GM18502 (cell line): ENCODE results near the gene AGTRAP.
A peak's percentile ranks its signal among the peaks of the same experiment; 100 is the strongest.

ENCODE experiments used
- ATAC-seq: cut with Tn5 transposase; IDR thresholded peaks from one replicate; pipeline ENCODE4 v1.9.1; 2021; ENCODE audit warnings: mild to moderate bottlenecking; ENCODE audit not compliant: unreplicated experiment, poor library complexity

AGTRAP gene, protein sequence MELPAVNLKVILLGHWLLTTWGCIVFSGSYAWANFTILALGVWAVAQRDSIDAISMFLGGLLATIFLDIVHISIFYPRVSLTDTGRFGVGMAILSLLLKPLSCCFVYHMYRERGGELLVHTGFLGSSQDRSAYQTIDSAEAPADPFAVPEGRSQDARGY

DNA sequence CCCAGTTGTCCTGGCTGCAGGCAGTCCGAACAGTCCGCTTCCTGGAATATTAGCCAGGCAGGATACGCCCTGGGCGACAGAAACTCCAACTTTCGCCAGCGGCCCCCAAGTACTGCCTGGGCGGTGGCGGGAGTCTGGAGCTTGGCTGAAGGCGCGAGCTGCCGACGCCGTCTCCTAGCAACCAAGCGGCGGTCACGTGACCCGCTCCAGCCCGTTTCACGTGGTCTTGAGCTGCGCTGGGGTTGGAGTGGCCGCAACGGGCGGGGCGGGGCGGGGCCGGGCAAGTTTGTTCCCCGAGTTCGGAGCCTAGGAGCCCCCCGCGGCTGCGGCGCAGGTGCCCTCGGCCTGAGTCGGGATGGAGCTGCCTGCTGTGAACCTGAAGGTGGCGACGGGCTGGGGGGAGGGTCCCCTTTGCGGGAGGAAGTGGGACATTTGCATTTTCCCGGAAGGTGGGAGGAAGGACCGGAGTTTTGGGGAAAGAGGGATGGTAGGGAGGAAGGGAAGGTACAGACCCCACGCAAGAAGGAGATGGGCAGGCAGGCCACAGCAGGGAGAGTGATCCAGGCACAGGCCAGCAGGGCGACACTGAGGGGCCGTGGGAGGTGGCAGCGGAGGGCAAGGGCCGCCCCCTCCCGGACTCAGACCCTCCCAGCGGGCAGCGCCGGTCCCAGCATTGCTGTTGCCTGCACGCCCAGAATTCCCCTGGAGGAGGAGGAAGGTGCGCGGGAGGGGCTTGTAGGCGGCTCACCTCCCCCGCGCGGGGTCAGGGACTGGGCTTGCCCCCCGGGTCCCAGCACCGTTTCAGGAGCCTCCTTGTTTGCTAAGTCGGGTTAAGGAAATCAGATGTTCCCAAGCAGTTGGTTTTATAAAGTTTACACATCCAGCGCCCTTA, at the start of gene AGTRAP:
AGTRAP (plus strand) TSS at position 283 of the 892 bp plus-strand sequence; CDS start at position 356, 73 bp downstream.
- peak; percentile 67 for ATAC-seq

DNA sequence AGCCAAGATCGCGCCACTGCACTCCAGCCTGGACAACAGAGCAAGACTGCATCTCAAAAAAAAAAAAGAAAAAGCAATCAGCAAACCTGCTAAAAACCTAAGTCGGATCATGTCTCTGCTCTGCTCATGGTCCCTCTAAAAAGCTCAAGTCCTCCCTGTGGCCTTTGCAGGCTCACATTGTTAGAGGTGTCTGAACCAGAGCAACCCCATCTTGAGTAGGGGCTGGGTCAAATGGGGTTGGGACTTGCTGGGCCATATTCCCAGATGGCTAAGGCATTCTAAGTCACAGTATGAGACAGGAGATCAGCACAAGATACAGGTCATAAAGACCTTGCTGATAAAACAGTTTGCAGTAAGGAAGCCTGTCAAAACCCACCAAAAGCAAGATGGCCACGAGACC, 47.4 kb upstream of the AGTRAP start:
- ATAC-seq = no peak

DNA sequence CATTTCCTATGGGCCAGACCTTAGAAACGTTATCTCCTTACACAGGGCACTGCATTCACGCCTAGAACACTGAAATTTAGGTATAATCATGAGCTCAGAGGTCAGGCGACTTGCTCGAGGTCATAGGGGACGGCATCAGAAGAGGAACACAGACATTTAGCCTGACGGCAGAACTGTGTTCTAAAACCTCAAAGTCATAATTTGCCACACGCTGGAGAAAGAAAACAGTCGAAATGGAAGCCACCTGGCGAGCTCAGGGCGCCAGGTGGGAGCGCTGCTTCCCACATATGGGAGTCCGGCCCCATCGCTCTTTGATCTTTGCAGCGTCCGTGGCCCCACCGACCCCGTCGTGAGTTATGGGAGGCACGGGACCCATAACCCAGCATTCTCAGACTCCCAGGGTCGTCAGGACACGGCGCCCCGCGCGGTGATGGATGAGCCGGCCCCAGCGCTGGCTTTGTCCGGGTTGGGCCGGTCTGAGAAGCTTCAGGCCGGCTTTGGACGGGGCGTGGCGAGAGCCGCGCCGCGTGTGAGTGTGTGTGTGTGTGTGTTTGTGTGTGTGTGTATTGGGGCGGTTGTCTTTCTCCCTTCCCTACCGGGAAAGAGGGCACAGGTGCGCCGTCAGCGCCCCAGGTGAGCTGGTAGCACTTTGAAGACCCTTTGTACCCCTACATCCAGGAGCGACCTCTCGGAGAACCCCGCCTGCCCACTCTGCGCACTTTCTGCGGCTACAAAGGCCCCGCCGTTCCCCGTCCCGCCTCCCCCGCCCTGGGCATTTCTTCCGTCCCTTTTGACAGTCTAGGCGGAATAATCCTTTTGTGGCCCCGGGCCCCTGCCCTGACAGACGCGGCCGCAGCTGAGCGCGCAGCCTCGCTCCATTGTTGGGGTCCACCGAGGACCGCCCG, 45.3 kb upstream of the AGTRAP start:
- no peak for ATAC-seq

DNA sequence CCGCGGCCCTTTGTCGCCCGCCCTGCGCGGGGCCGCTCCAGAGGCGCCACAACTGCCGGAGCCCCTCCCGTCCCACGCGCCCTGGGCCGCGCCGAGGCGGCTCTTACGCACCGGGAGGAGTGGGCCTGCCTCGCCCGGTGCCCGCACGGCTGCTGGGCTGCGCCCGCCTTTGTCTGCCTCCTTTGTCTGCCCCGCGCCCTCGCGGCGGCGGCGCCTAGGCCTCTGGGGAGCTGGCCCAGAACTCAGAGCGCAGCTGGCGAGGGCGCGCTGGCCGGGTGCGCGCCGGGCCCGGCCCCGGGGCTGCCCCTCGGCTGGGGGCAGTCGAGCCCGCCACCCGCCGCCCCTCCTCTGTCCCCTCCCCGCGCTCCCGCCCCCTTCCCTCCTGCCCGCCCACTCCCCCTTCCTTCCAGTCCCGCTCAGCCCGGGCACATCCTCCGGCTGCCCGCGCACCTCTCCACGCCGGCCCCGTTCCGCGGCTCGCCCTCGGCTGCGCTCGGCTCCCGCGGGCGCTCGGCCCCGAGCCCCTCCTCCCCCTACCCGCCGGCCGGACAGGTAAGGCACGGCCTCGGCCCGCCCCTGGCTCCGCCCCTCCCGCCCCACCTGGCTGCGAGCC, 44.5 kb upstream of the AGTRAP start, which contains the start of gene DRAXIN:
DRAXIN (plus strand) TSS at position 409 of the 613 bp plus-strand sequence. CDS start 14,549 bp downstream, outside the sequence.
- no peak for ATAC-seq

DNA sequence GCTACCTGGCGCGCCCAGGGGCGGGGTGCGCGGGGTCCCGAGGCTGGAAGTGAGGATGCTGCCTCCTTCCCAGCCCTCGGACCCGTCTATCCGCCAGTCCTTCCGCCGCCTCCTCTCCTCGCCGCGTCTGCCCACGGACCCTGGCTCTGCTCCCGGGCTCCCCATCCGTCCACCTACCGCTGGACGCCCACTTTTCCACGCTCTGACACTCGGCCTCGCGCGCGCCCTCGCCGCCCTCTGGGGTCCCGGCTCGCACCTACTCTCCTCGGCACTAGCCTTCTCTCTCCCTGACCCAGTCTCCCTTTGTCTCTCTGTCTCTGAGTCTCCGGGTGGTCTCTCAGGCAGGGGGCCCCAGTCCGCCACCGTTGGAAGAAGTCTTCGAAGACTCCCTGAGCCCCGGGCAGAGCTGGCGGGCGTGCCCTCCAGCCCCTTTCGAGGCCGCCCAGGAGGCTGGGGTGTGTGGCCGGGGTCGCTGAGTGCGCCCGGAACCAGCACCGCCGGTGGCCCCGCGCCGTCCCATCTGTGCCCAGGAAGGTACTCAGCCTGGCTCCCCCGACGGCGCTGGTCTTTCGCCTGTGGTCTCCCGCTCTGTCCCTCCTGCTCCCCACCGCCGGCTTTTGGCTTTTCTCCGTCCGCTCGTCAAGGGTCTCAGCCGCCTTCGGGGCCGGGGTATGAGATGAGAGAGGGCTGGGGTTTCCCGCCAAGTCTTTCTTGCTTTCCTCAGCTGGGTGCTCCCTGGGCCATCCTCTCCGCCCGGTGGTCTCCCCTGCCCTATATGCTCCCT, 43.8 kb upstream of the AGTRAP start:
- ATAC-seq = no peak

DNA sequence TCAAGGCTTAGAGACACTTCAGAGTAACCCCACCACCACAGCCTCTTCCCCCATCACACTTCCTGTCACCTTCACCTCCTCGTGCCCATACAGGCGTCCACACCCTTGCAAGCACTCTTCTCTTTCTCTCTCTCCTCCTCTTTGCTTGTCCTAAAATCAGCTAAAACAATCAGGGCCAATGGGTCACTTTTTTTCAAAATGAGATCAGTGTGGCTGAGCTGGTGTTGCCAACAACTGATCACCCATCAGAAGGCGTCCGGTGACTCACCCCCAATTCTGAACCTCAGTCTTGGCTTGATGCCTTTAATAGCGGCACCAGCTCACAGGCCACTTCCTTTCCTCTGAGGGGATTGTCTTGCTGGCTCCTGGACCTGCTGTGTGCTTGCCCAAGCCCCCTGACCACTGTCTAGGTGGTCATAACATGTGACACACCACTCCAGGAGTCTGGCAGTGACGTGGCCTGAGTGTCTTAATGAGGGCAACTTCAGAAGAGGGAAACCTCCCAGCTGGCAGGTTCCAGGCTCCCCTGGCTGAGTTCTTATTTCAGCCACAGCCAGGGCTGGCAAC, 42.8 kb upstream of the AGTRAP start:
- ATAC-seq = no peak

DNA sequence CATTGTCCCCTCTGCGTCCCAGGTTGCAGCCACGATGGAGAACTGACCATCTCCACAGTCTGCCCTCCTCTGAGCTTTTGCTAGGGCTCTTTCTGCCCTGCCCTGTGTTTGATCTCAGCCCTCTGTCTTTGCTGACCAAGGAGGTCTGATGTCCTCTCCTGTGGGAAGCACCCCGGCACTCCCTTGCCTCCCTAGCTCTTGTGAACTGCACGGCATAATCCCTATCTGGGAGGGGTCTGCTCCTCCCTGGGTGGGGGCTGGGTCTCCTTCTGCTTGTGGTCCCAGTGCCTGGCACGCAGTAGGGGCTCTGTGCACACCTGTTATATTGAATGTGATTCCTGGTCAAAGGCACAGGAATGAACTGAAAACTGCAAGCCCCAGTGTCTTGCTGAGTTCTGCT, 42.0 kb upstream of the AGTRAP start:
- no peak for ATAC-seq

DNA sequence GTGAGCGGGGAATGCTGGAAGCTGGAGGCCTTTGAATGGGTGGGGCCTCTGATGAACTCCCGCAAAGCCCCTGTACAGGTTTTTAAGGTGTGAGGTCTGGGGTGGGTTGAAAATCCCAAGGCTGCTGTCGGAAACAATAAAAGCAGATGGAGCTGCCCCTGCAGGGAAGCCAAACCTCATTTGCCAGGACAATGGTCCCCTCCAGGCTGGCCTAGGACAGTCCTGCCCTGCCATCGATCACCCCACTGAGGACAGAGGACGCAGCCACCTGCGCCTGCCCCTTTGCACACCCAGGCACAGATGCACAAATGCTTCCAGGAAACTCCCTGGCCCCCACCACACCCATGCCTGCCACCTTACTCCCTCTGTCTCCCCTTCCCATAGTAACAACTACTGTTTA, 40.1 kb upstream of the AGTRAP start:
- no peak for ATAC-seq

DNA sequence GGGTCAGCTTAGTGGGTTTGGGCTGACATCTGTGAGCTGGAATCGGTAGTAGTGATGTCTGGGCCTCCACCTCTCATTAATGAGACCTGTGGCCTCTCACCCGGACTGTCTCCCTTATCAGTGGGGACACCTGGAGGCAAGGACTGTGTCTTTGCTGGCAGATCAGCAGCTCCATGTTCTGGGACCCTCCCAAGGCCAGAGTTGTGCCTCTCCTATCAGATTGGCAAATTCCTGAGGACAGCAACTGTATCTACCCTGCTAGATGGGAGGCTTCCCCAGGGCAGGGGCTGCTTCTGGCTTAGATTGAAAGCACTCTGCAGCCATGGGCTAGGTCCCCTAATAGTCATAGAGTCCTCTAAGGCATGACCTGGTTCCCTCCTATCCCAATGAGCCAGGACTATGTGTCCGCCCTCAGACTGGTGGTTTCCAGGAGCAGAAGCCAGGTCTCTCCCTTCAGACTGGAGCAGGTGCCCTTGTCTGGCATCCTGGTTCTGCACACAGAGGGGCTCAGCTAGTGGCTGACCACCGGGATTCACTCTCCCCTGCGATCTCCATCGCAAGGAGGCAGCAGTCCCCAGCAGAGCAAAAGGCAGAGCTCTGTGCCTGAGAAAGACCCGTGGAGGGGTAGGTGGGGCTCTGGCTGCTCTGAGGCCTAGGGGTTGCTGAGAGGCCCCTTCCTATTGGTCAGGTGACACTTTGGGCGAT, 38.6 kb upstream of the AGTRAP start:
- ATAC-seq = no peak

DNA sequence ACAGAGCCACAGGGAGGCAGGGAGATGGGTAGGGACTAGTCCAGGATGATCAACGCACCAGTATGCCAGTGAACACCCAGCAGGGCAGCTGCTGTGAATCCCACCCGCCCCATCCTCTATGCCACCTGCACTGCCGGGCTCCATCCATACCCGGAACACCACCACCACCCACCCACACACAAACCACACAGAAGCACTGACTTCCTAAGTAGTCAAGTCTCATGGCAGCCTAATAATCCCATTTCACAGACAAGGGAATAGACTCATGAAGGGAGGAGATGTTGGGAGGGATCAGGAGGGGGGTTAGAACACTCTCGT, 38.1 kb upstream of the AGTRAP start:
- ATAC-seq = no peak

DNA sequence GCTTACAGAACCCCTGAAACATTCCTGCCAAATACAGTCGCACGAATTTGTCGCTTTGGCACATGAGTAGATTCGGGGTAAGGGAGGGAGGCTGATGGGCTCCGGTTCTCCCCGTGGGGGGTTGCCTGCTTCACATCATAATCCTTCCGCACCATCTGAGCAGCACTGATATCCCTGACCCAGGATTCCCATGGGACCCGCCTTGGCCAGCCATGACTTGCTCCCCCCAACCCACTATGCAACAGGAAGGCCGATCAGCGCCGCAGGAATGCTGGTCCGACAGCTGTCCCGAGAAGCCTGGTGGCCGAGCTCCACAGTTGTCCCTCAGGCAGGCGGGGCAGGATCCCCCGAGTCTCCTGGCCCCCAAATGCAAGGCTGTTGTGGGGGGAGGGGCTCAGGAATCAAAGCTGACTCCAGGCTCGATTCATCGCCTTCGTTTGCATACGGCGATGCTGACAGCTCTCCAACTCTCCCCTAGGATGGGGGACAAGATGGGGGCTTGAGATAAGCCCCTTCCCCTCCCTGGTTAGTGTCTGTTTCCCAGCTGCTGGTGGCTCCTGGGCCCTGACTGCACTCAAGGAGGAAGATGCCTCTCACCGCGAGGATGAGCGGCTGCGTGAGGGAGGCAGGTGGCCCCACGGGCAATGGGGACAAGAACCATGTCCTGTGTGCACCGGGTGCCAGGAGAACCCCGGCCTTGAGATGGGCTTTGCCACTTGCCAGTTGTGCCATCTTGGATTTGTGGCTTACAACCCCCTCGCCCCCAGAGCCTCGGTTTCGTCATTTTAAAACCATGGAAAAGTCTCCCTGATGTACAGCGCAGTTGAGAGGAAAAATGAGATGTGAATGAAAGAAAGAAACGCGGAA, 35.1 kb upstream of the AGTRAP start:
- ATAC-seq = no peak

DNA sequence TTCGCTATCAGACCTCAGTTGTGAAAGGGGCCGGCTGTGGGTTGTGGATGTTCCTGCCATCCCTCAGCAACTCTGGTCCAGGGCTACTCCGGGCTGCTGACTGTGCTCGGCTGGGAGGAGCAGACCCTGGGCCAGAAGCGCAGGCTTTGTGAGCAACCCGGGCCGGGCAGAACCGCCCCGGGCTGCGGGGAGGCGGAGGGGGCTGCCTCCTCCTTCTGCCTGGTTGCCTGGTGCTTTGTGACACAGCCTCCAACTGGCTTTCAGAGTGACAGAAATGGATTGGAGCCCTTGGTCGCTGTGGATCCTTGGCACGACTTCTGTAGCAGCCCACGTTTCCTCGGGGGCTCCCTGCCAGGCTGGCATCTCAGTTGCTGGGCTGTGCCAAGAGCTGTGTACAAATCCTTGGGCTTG, 34.4 kb upstream of the AGTRAP start:
- no peak for ATAC-seq

DNA sequence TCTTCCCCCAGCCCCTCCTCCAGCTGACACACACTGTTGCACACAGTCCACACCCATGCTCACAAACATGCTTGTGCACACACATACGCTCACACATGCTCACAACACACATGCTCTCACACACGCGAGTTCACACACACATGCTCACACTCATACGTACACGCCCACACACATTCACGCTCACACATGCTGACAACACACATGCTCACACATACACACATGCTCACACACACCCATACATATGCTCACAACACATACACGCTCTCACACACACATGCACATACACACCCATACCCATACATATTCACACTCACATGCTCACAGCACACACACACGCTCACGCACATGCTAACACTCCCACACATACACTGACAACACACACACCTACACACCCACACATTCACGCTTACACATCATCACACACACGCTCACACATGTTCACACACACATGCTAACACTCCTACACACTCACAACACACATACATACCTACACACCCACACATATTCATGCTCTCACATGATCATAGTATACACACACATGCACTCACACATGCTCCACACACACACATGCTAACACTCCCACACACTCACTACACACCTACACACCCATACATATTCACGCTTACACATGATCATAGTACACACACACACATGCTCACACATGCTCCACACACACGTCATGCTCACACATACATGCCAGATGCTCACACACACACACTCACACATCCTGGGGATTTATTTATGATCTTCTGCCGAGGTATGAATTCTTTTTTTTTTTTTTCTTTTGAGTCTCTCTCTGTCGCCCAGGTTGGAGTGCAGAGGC, 33.7 kb upstream of the AGTRAP start:
- ATAC-seq = no peak

DNA sequence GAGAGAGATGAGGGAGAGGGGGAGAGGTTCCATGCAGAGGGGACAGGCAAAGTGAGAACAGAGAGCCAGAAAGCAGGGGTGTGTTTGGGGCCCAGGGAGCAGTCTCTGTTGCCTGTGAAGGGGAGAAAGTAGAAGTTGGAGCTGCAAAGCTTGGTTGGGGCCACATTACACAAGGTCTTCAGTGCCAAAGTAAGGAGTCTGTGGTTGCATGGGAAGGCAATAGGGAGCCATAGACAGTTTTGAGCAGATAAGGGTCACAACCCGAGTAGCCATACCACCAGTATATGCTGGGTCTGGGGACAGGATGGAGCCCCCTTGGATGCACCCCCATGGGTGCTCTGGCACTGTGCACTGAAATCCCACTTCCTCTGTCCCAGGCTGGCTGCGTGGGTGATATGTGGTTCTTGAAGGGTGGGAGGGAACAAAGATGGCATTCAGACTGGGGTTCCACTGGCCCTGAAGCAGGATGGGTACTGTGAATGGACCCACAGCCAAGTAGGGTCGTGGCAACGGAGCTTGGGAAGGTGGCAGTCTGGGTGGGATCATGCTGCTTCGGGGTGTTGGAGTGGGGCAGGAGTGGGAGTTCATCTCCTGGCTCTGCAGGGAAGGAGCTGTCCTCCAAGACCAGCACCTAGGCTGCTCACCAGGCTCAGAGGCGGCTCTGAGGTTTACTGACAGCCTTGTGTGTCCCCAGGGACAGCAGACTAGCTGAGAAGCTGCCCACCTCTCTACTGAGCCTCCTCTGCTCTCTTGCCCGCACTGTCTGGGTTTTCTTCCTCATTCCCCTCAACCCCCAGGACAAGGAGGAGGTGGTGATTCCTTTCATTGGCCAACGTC, 32.4 kb upstream of the AGTRAP start:
- no peak for ATAC-seq

DNA sequence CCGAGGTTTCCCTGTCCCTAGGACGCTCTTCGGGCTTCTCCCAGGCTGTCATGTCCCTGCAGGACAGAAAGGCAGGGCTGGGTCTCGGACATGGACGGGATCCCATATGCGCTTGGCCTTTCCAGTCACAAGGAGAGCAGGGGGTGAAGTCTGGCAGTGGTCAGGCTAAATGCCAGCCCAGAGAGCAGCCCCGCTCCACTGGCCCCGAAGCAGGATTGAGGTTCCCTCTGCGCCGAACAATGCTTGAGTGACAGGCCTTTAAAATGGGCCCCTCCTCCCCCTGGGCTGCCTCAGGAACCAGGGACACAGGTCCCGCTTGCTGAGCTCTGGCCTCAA, 31.8 kb upstream of the AGTRAP start:
- no peak for ATAC-seq
